Transverse colon (tissue), 4 donors: ENCODE results near the gene GIMAP8. TPM values are rescaled to one million over a fixed set of nuclear protein-coding genes. Genes with fewer than 3 reads are reported as not detected.
A peak's percentile ranks its signal among the peaks of the same experiment; 100 is the strongest.

Experiments used
- DNase-seq: peaks from one replicate; pipeline ENCODE4 v3.0.0-alpha.2; 2019
- H3K27ac ChIP-seq, 4 donors: fragments of 200-600 bp; sonication (generic); 2 replicates each; pipeline ENCODE4 v1.5.1; 2016 to 2018; ENCODE audit warnings: inconsistent platforms in 4 of 4
- H3K27me3 ChIP-seq: fragments of 200-600 bp; sonication (generic); 2 replicates; pipeline ENCODE4 v1.5.1; 2017; ENCODE audit warnings: inconsistent platforms
- H3K36me3 ChIP-seq, 4 donors: fragments of 200-600 bp; sonication (generic); 2 replicates each; pipeline ENCODE4 v1.5.1; 2017 to 2019; ENCODE audit warnings: inconsistent platforms in 4 of 4
- H3K4me1 ChIP-seq, 4 donors: fragments of 200-600 bp; sonication (generic); 2 replicates each; pipeline ENCODE4 v1.5.1; 2017 to 2020; ENCODE audit warnings: inconsistent platforms in 4 of 4
- H3K4me3 ChIP-seq, 4 donors: fragments of 200-600 bp; sonication (generic); 1 replicate in 1 of 4; 2 replicates in 3 of 4; pipeline versions ENCODE4 v1.5.1 to v1.6.1; 2017 to 2019; ENCODE audit warnings: inconsistent platforms in 4 of 4
- H3K9me3 ChIP-seq, 2 donors: fragments of 200-600 bp; sonication (generic); 2 replicates each; pipeline ENCODE4 v1.5.1; 2017 to 2019; ENCODE audit warnings: inconsistent platforms in 2 of 2
- CTCF ChIP-seq, 5 experiments: fragments of 200-600 bp in 3 of 5; fragments of 450-650 bp in 2 of 5; sonication (generic) in 3 of 5; IDR thresholded peaks; 1 replicate in 2 of 5; 2 replicates in 3 of 5; pipeline ENCODE4 v1.5.1; 2016 to 2017; ENCODE audit warnings: antibody characterized with exemption in 5 of 5, inconsistent platforms in 3 of 5, mild to moderate bottlenecking in 2 of 5, moderate library complexity in 1 of 5
- EP300 ChIP-seq: sonication (generic); formaldehyde crosslinking; IDR thresholded peaks from one replicate; pipeline ENCODE4 v1.6.1; 2017; ENCODE audit warnings: antibody characterized with exemption, low read depth
- POLR2A ChIP-seq: fragments of 450-650 bp; IDR thresholded peaks from one replicate; pipeline ENCODE4 v1.6.1; 2016; ENCODE audit warnings: antibody characterized with exemption, mild to moderate bottlenecking, moderate library complexity
- POLR2AphosphoS5 ChIP-seq, 3 donors: sonication (generic); formaldehyde crosslinking; IDR thresholded peaks; one replicate each; pipeline ENCODE4 v1.6.1; 2016; ENCODE audit warnings: antibody characterized with exemption in 3 of 3
- WGBS, 2 donors: methylation state at CpG; one replicate each; pipeline ENCODE4 v1.1.5; 2018; ENCODE audit warnings: low coverage in 1 of 2; 5-methylcytosine and 5-hydroxymethylcytosine counted together
- in situ Hi-C, 4 donors: fragments of 200-750 bp; cut with MboI; loops; one replicate each; pipeline versions ENCODE4 v1.15.0 to v1.15.1; 2017; ENCODE audit warnings: low sequenced_read_pairs in 3 of 4, low pct_ligation_motif_present in 1 of 4, low pct_unique_long_range_greater_than_20kb in 1 of 4
- intact Hi-C: fragments of 100-400 bp; cut with DNase I; formaldehyde crosslinking; loops from one replicate; pipeline ENCODE4 v1.15.1; 2023; ENCODE audit warnings: low total_unique reads
- total RNA-seq, 4 donors: library from RNA; depleted of rRNA; stranded (reverse); fragments of >200 nt; gene quantifications; one replicate each; pipeline ENCODE4 v1.1.0, GENCODE V29; 2016

The GIMAP8 gene
- total RNA-seq, 4 donors from 2014 or later = 1.5 to 4.3 (median 2.9) TPM

- intact Hi-C loops (no loop called here), in situ Hi-C loops (loop anchor here in 3 of 4 donors (5.0 to 25.0 kb wide), 4 partner anchors 305 to 538 kb away; partner anchors contain the start of genes KCNH2 (in 1 of the 3) and NOS3 (in 1 of the 3))
- no peaks in the 10 kb centered on the region for H3K9me3 ChIP-seq
- H3K4me3 ChIP-seq = no peak overlapping the region
- no peaks in the 10 kb centered on the region for H3K36me3 ChIP-seq
- H3K27ac ChIP-seq = peak overlapping the region; percentile 70 to 83 (median 74)
- WGBS, 2 donors = 67 to 80% methylated on average over 2 to 11 of the region's 11 CpGs
- H3K4me1 ChIP-seq = peaks cover 0 to 24% (median 13%) of the 10 kb centered on the region in 4 donors
- TF ChIP-seq EP300 (no peak), CTCF (IDR thresholded peaks at IDR 0.05) (no peak), POLR2AphosphoS5 (IDR thresholded peaks at IDR 0.05) (no peak), POLR2A (no peak)
- DNase-seq = no peak
- H3K27me3 ChIP-seq = no peaks in the 10 kb centered on the region
Observed at GRCh38 chr7:150449206-150449952, 1.1 kb upstream of the GIMAP8 start.

GRCh38 chr7:150451097-150451793, 815 bp downstream of the GIMAP8 start:
- no peaks in the 10 kb centered on the region for H3K27me3 ChIP-seq
- H3K36me3 ChIP-seq = no peaks in the 10 kb centered on the region
- in situ Hi-C loops (loop anchor here in 2 of 4 donors (10.0 to 25.0 kb wide), 2 partner anchors 286 to 294 kb away; partner anchors contain the start of gene GIMAP5 (in 1 of the 2)), intact Hi-C loops (no loop called here)
- H3K4me3 ChIP-seq = peak overlapping the region in 3 of 4 donors; percentile 19 to 47 (median 26)
- peak; percentile 57 for DNase-seq
- H3K9me3 ChIP-seq = no peaks in the 10 kb centered on the region
- peak overlapping the region; percentile 70 to 83 (median 74) for H3K27ac ChIP-seq
- TF ChIP-seq POLR2AphosphoS5 (IDR thresholded peaks at IDR 0.05) = peak in 2 of 3 donors; percentile 14 to 43
- TF ChIP-seq CTCF (IDR thresholded peaks at IDR 0.05) = no peak
- no peak for TF ChIP-seq EP300
- TF ChIP-seq POLR2A = peak; percentile 15
- 40 to 69% methylated on average over 1 to 19 of the region's 19 CpGs for WGBS, 2 donors
- H3K4me1 ChIP-seq = peaks cover 0 to 21% (median 11%) of the 10 kb centered on the region in 4 donors

- WGBS, 2 donors = 56 to 61% methylated on average over 2 to 8 of the region's 8 CpGs
- H3K4me1 ChIP-seq = peaks cover 0 to 14% (median 5%) of the 10 kb centered on the region in 4 donors
- H3K27me3 ChIP-seq = no peaks in the 10 kb centered on the region
- in situ Hi-C loops = loop anchor here in 2 of 4 donors (10.0 to 25.0 kb wide), 2 partner anchors 285 to 293 kb away; partner anchors contain the start of gene GIMAP5 (in 1 of the 2)
- H3K4me3 ChIP-seq = peak overlapping the region in 3 of 4 donors; percentile 19 to 47 (median 26)
- intact Hi-C loops = no loop called here
- H3K27ac ChIP-seq = peak overlapping the region; percentile 70 to 83 (median 74)
- H3K9me3 ChIP-seq = no peaks in the 10 kb centered on the region
- DNase-seq = no peak
- H3K36me3 ChIP-seq = no peaks in the 10 kb centered on the region
- TF ChIP-seq POLR2A = no peak
- no peak for TF ChIP-seq POLR2AphosphoS5 (IDR thresholded peaks at IDR 0.05)
- TF ChIP-seq EP300 = no peak
- no peak for TF ChIP-seq CTCF (IDR thresholded peaks at IDR 0.05)
Observed at GRCh38 chr7:150451833-150452461, 1.5 kb downstream of the GIMAP8 start.
